Fibroblast of pulmonary artery (primary cell): ENCODE data around the gene ERFE.

ENCODE experiments used
- DNase-seq: peaks from one replicate; pipeline ENCODE4 v3.0.0-alpha.2; 2010; ENCODE audit warnings: low read depth
- H3K4me3 ChIP-seq: replicated peaks from 2 replicates; pipeline ENCODE4 v1.5.1; 2011; ENCODE audit warnings: low read depth, mild to moderate bottlenecking, control low read depth, low read length, moderate library complexity
- TF ChIP-seq, protein P1 (sequence below): IDR thresholded peaks from 2 replicates; pipeline ENCODE4 v1.5.1; 2011; ENCODE audit warnings: mild to moderate bottlenecking, control low read depth, low read length, inconsistent platforms; ENCODE audit errors: missing control alignments

ERFE gene

DNA sequence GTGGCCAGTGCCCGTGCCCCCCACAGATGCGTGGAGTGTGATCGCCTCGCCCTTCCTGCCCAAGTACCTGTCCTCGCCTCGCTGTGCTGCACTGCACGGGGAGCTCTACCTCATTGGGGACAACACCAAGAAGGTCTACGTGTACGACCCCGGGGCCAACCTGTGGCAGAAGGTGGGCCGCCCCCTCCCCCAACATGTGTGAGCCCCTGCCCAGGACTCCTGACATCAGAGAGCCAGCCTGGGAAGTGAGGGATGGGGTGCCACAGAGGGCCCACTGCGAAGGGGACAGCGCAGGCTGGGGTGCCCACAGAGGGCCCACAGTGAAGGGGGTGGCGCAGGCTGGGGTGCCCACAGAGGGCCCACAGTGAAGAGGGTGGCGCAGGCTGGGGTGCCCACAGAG lies 9.8 kb upstream of the ERFE start:
- H3K4me3 ChIP-seq = no peak overlapping the region
- no peak for DNase-seq
- TF ChIP-seq, protein P1, sequence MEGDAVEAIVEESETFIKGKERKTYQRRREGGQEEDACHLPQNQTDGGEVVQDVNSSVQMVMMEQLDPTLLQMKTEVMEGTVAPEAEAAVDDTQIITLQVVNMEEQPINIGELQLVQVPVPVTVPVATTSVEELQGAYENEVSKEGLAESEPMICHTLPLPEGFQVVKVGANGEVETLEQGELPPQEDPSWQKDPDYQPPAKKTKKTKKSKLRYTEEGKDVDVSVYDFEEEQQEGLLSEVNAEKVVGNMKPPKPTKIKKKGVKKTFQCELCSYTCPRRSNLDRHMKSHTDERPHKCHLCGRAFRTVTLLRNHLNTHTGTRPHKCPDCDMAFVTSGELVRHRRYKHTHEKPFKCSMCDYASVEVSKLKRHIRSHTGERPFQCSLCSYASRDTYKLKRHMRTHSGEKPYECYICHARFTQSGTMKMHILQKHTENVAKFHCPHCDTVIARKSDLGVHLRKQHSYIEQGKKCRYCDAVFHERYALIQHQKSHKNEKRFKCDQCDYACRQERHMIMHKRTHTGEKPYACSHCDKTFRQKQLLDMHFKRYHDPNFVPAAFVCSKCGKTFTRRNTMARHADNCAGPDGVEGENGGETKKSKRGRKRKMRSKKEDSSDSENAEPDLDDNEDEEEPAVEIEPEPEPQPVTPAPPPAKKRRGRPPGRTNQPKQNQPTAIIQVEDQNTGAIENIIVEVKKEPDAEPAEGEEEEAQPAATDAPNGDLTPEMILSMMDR = no peak

DNA sequence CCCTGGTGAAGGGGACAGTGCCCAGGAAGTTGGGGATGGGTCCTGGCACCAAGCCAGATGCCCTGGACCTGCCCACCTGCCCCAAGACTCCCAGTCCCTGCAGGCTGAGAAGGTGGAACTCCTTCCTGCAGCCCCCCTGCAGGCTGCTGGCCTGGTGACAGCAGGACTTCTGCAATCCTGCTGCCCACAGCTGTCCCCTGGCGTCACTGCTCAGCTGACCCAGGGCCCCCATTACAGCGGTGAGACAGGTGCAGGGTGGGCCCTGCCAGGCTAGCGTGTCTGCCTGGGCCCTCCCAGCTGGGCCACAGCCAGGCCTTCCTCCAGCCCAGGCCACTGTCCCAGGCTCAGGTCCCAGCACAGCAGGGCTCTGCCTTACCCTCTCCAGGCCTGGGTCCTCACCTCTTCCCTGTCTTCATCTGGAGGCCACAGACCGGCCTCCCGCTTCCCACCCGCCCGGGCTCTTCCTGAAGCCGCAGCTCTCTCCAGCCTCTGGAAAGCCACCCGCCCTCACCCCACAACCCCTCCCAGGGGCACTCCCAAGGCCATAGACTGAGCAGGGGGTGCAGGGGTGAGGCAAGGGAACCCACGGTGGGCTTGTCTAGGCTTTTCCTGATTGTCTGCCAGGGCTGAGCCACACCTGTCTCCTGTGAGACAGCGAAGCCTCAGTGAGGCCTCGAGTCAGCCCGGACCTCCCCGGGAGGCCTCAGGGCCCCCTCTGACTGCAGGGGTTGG lies 8.8 kb upstream of the ERFE start:
- TF ChIP-seq, protein P1 = no peak
- no peak for DNase-seq
- no peak overlapping the region for H3K4me3 ChIP-seq

DNA sequence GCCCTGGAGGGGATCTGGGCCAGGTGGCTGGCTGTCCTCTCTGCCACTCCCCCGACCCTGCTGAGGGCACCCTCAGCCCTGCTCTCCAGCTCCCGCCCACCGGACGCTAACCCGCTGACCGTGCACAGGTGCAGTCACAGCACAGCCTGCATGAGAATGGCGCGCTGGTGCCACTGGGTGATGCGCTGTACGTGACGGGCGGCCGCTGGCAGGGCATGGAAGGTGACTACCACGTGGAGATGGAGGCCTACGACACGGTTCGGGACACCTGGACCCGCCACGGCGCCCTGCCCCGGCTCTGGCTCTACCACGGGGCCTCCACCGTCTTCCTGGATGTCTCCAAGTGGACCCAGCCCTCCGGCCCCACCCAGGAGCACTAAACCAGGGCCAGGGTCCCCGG lies 8.1 kb upstream of the ERFE start:
- no peak overlapping the region for H3K4me3 ChIP-seq
- TF ChIP-seq, protein P1 = no peak
- DNase-seq = no peak

DNA sequence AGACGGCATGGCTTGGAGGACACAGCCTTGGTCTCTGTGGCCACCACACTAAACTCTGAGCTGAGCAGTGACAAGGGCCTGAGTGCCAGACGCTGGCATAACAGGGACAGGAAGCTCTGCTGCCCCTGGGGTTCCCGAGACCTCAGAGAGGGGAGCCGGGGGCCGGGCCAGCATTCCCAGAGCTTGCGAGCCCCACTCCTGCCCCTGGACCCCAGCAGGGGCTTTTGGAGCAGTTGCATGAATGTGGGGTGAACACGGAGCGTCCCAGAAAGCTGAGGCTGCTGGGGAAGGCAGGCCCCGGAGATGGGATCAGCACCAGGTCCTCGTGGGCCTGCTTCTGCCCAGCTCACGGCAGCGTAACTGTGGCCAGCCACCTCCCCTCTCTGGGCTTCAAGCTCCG lies 7.6 kb upstream of the ERFE start:
- TF ChIP-seq, protein P1 = no peak
- DNase-seq = no peak
- H3K4me3 ChIP-seq = no peak overlapping the region

- TF ChIP-seq, protein P1 = no peak
These were observed 7.0 kb upstream of the ERFE start for GRCh38 chr2:238151628-238152235.

DNA sequence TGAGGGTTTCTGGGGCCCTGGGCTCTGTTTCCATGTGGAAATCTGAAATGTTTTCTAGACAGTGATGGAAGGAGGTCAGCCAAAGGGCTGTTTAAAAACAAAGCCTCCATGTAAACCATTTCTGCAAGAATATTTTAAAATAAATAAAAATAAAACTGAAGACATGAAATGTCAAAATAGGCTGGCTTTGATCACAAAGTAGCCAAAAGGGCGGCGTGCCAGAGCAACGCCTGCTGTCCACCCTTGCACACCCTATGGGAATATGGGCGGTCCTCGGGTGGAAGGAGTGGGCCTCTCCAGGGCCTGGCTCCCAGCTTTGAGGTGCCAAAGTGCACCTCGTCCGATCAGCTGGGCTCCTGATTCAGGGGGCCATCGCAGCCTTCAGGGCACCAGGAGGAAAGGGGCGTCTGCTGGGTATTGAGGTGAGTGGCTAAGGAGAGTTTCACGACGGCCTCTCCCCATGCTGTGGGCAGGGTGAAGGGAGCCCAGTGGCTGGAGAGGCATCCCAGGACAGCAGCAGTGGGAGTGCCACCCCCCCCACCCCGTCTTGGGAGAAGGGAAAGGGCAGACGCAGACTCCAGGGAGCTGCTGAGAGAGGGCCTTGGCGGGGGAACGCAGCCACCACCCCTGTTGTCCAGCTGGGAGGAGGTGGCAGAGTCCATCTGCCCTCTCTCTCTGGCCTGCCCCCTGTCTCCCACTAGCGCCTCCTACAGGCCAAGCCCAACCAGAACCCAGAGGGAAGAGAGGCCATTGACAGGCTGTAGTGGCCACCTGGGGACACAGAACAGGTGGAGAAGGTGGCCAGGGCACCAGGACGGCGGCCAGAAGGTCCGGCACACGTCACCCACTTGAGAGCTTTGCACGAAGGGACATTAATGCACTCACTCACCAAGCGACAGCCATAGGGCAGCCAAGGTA lies 5.7 kb upstream of the ERFE start:
- DNase-seq = no peak
- H3K4me3 ChIP-seq = no peak overlapping the region
- TF ChIP-seq, protein P1 = peak; percentile 4

More at GRCh38 chr2:238151628-238152235, 7.0 kb upstream of the ERFE start:
- no peak for DNase-seq
- no peak overlapping the region for H3K4me3 ChIP-seq
